SJCRH30 (cell line): ENCODE results near the gene DCTN2. TPM values are rescaled to one million over a fixed set of nuclear protein-coding genes. Genes with fewer than 3 reads are reported as not detected.
"Not testable (repeated sequence)": the region's sequence is repeated elsewhere in the genome, so short reads cannot be mapped to it uniquely, and the experiment has no call there.

Experiments used
- DNase-seq, 2 experiments: peaks; one replicate each; pipeline ENCODE4 v3.0.0-alpha.2; 2015 to 2020
- H3K27ac ChIP-seq: fragments of 250-450 bp; sonication (Bioruptor Pico); 2 replicates; pipeline ENCODE4 v1.5.1; 2020; ENCODE audit warnings: mild to moderate bottlenecking, moderate library complexity
- H3K27me3 ChIP-seq: fragments of 250-450 bp; sonication (Bioruptor Pico); 2 replicates; pipeline ENCODE4 v1.5.1; 2020; ENCODE audit warnings: mild to moderate bottlenecking, moderate library complexity
- H3K36me3 ChIP-seq: fragments of 250-450 bp; sonication (Bioruptor Pico); 2 replicates; pipeline ENCODE4 v1.5.1; 2020; ENCODE audit warnings: mild to moderate bottlenecking, moderate library complexity
- H3K4me1 ChIP-seq: fragments of 250-450 bp; sonication (Bioruptor Pico); 2 replicates; pipeline ENCODE4 v1.5.1; 2020; ENCODE audit warnings: mild to moderate bottlenecking, moderate library complexity
- H3K4me3 ChIP-seq: fragments of 250-450 bp; sonication (Bioruptor Pico); 2 replicates; pipeline ENCODE4 v1.5.1; 2020; ENCODE audit warnings: mild to moderate bottlenecking, moderate library complexity
- H3K9me3 ChIP-seq: fragments of 250-450 bp; sonication (Bioruptor Pico); replicated peaks from 2 replicates; pipeline ENCODE4 v1.5.1; 2020; ENCODE audit warnings: mild to moderate bottlenecking, moderate library complexity
- total RNA-seq: library from RNA; depleted of rRNA; stranded (reverse); fragments of >200 nt; shearing (Covaris generic); gene quantifications from 2 replicates; pipeline ENCODE4 v1.2.3, GENCODE V29; 2014; rRNA removed

The DCTN2 gene
- total RNA-seq, 1 experiment from 2014 or later, result 83.3 TPM

GRCh38 chr12:57495051-57495701 lies 51.8 kb downstream of the DCTN2 start:
- H3K4me1 ChIP-seq, H3K9me3 ChIP-seq, H3K4me3 ChIP-seq, H3K27ac ChIP-seq, DNase-seq, H3K27me3 ChIP-seq: not testable (repeated sequence)
- peaks cover 77% of the 10 kb centered on the region for H3K36me3 ChIP-seq

GRCh38 chr12:57491393-57492280 lies 55.4 kb downstream of the DCTN2 start:
- H3K36me3 ChIP-seq, result peaks cover 57% of the 10 kb centered on the region
- no peak overlapping the region for H3K4me3 ChIP-seq
- no peak overlapping the region for H3K27ac ChIP-seq
- peaks cover 10% of the 10 kb centered on the region for H3K4me1 ChIP-seq
- H3K9me3 ChIP-seq, result no peaks in the 10 kb centered on the region; the same call in 1 of the 2 replicates
- no peaks in the 10 kb centered on the region for H3K27me3 ChIP-seq
- peak in 1 of 2 experiments; percentile 67 for DNase-seq

GRCh38 chr12:57490126-57490525 lies 56.9 kb downstream of the DCTN2 start:
- no peak overlapping the region for H3K4me3 ChIP-seq
- H3K27ac ChIP-seq, result no peak overlapping the region
- H3K4me1 ChIP-seq, result peaks cover 10% of the 10 kb centered on the region
- DNase-seq, result no peak
- peaks cover 47% of the 10 kb centered on the region for H3K36me3 ChIP-seq
- no peaks in the 10 kb centered on the region; the same call in 1 of the 2 replicates for H3K9me3 ChIP-seq
- no peaks in the 10 kb centered on the region for H3K27me3 ChIP-seq

- Histone ChIP-seq H3K4me1 (peaks cover 10% of the 10 kb centered on the region), H3K36me3 (peaks cover 44% of the 10 kb centered on the region), H3K4me3 (peak overlapping the region; percentile 87), H3K27me3 (no peaks in the 10 kb centered on the region), H3K9me3 (no peaks in the 10 kb centered on the region; the same call in 1 of the 2 replicates), H3K27ac (no peak overlapping the region)
- DNase-seq, result no peak
These were observed 57.8 kb downstream of the DCTN2 start for GRCh38 chr12:57489157-57489641.

- Histone ChIP-seq H3K36me3 (peaks cover 39% of the 10 kb centered on the region), H3K27me3 (no peaks in the 10 kb centered on the region), H3K9me3 (no peaks in the 10 kb centered on the region; the same call in 1 of the 2 replicates), H3K27ac (peak overlapping the region; percentile 68), H3K4me1 (peaks cover 11% of the 10 kb centered on the region), H3K4me3 (peak overlapping the region; percentile 87)
- peak; percentile 88 to 89 for DNase-seq
These were observed 58.4 kb downstream of the DCTN2 start for GRCh38 chr12:57488402-57489156.

- H3K4me1 ChIP-seq, result peaks cover 19% of the 10 kb centered on the region
- peak within 1 kb of the TSS; percentile 68 for H3K27ac ChIP-seq
- peak; percentile 100 for DNase-seq
- peak within 1 kb of the TSS; percentile 87 for H3K4me3 ChIP-seq
- no peaks in the 10 kb centered on the region for H3K27me3 ChIP-seq
- H3K36me3 ChIP-seq, result peaks cover 36% of the 10 kb centered on the region
- no peaks in the 10 kb centered on the region; the same call in 1 of the 2 replicates for H3K9me3 ChIP-seq
These were observed 59.2 kb downstream of the DCTN2 start, which contains the start of gene MARS1 for GRCh38 chr12:57487597-57488401. Gene MARS1, plus strand, starts transcription at chr12:57488068. Its CDS starts 23 bp downstream, at chr12:57488091.

- peak overlapping the region; percentile 68 for H3K27ac ChIP-seq
These were observed 59.9 kb downstream of the DCTN2 start for GRCh38 chr12:57487055-57487596.

GRCh38 chr12:57485695-57486094 lies 61.3 kb downstream of the DCTN2 start:
- Histone ChIP-seq H3K27ac (no peak overlapping the region), H3K36me3 (peaks cover 17% of the 10 kb centered on the region), H3K4me1 (peaks cover 33% of the 10 kb centered on the region), H3K27me3 (no peaks in the 10 kb centered on the region), H3K9me3 (no peaks in the 10 kb centered on the region), H3K4me3 (no peak overlapping the region)
- no peak for DNase-seq

More at GRCh38 chr12:57487055-57487596, 59.9 kb downstream of the DCTN2 start:
- Histone ChIP-seq H3K36me3 (peaks cover 31% of the 10 kb centered on the region), H3K4me1 (peaks cover 24% of the 10 kb centered on the region), H3K27me3 (no peaks in the 10 kb centered on the region), H3K9me3 (no peaks in the 10 kb centered on the region), H3K4me3 (peak overlapping the region; percentile 87)
- DNase-seq, result no peak

- H3K27ac ChIP-seq, result no peak overlapping the region
- DNase-seq, result no peak
- no peaks in the 10 kb centered on the region for H3K36me3 ChIP-seq
- H3K4me1 ChIP-seq, result peaks cover 42% of the 10 kb centered on the region
- no peaks in the 10 kb centered on the region for H3K9me3 ChIP-seq
- no peaks in the 10 kb centered on the region for H3K27me3 ChIP-seq
- H3K4me3 ChIP-seq, result no peak overlapping the region
These were observed 63.5 kb downstream of the DCTN2 start for GRCh38 chr12:57483466-57483865.

- no peaks in the 10 kb centered on the region for H3K27me3 ChIP-seq
- H3K27ac ChIP-seq, result no peak overlapping the region
- no peaks in the 10 kb centered on the region for H3K36me3 ChIP-seq
- no peaks in the 10 kb centered on the region for H3K9me3 ChIP-seq
- no peak overlapping the region for H3K4me3 ChIP-seq
- peak; percentile 87 to 92 for DNase-seq
- H3K4me1 ChIP-seq, result peaks cover 51% of the 10 kb centered on the region
These were observed 65.3 kb downstream of the DCTN2 start for GRCh38 chr12:57481671-57482070.

Other genes starting within 250 kb of the DCTN2 start
- gene R3HDM2, start 116.1 kb downstream of the DCTN2 start, total RNA-seq, result 17.0 and 18.6 TPM in 2 replicates
- 0.28 and 0.41 TPM in 2 replicates for gene INHBC, start 112.4 kb downstream of the DCTN2 start, total RNA-seq
- 17.0 and 32.9 TPM in 2 replicates for gene INHBE, start 91.9 kb downstream of the DCTN2 start, total RNA-seq
- 171 and 174 TPM in 2 replicates for gene GLI1, start 87.4 kb downstream of the DCTN2 start, total RNA-seq
- 5.7 and 9.3 TPM in 2 replicates for gene ARHGAP9, start 67.3 kb downstream of the DCTN2 start, total RNA-seq
- gene MARS1, start 59.1 kb downstream of the DCTN2 start, total RNA-seq, result 690 and 839 TPM in 2 replicates
- 68.0 and 91.1 TPM in 2 replicates for gene DDIT3, start 26.7 kb downstream of the DCTN2 start, total RNA-seq
- 60.0 and 60.1 TPM in 2 replicates for gene MBD6, start 24.4 kb downstream of the DCTN2 start, total RNA-seq
- gene KIF5A, start 2.9 kb upstream of the DCTN2 start, total RNA-seq, result 0.41 and 0.47 TPM in 2 replicates
- gene PIP4K2C, start 44.0 kb upstream of the DCTN2 start, total RNA-seq, result 170 and 171 TPM in 2 replicates
- 157 and 192 TPM in 2 replicates for gene DTX3, start 57.6 kb upstream of the DCTN2 start, total RNA-seq
- gene ARHGEF25, start 64.2 kb upstream of the DCTN2 start, total RNA-seq, result 234 and 262 TPM in 2 replicates
- gene B4GALNT1, start 86.0 kb upstream of the DCTN2 start, total RNA-seq, result 82.7 and 104 TPM in 2 replicates
- gene OS9, start 146.9 kb upstream of the DCTN2 start, total RNA-seq, result 1,587 and 1,701 TPM in 2 replicates
- 38.6 and 39.7 TPM in 2 replicates for gene AGAP2, start 191.6 kb upstream of the DCTN2 start, total RNA-seq
- gene TSPAN31, start 197.8 kb upstream of the DCTN2 start, total RNA-seq, result 292 and 318 TPM in 2 replicates
- gene CDK4, start 205.1 kb upstream of the DCTN2 start, total RNA-seq, result 5,376 and 5,685 TPM in 2 replicates
- gene MARCHF9, start 207.9 kb upstream of the DCTN2 start, total RNA-seq, result 136 and 147 TPM in 2 replicates
- gene CYP27B1, start 219.9 kb upstream of the DCTN2 start, total RNA-seq, result 72.6 and 97.4 TPM in 2 replicates
- 316 and 341 TPM in 2 replicates for gene METTL1, start 224.9 kb upstream of the DCTN2 start, total RNA-seq
- 93.5 and 100 TPM in 2 replicates for gene EEF1AKMT3, start 225.4 kb upstream of the DCTN2 start, total RNA-seq
- 440 and 505 TPM in 2 replicates for gene TSFM, start 235.6 kb upstream of the DCTN2 start, total RNA-seq